C4-2B (cell line): ENCODE results near the gene KRT10.

Source experiments
- ZFX ChIP-seq: fragments of 450-650 bp; IDR thresholded peaks from 2 replicates; pipeline ENCODE4 v1.6.1; 2017
- TF ChIP-seq, protein P1 (sequence below): fragments of 450-650 bp; conservative IDR thresholded peaks from 2 replicates; pipeline ENCODE4 v1.5.1; 2017; ENCODE audit warnings: mild to moderate bottlenecking

DNA sequence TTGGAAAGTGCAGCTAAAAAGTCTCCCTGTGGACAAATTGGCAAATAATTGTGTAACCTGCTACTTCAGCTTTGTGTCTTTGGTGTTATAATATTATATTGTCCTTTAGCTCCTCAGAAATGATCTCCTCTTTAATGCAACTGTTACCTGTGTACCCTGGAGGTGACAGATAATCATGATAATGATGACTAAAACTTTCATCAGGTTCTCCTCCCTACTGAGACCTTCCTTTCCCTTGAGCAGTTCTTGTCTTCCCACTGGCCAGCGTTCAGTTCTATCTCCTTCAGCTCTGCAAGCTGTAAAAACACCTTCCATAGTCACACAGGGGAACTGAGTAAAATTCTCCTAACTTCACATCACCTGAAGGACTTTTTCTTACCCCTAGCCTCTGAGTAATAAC, 29.9 kb upstream of the KRT10 start:
- TF ChIP-seq, protein P1, sequence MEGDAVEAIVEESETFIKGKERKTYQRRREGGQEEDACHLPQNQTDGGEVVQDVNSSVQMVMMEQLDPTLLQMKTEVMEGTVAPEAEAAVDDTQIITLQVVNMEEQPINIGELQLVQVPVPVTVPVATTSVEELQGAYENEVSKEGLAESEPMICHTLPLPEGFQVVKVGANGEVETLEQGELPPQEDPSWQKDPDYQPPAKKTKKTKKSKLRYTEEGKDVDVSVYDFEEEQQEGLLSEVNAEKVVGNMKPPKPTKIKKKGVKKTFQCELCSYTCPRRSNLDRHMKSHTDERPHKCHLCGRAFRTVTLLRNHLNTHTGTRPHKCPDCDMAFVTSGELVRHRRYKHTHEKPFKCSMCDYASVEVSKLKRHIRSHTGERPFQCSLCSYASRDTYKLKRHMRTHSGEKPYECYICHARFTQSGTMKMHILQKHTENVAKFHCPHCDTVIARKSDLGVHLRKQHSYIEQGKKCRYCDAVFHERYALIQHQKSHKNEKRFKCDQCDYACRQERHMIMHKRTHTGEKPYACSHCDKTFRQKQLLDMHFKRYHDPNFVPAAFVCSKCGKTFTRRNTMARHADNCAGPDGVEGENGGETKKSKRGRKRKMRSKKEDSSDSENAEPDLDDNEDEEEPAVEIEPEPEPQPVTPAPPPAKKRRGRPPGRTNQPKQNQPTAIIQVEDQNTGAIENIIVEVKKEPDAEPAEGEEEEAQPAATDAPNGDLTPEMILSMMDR, result no peak
- TF ChIP-seq ZFX, result no peak
